C4-2B (cell line): ENCODE results near the gene E2F1.

Source experiments
- H3K27ac ChIP-seq: fragments of 450-650 bp; 2 replicates; pipeline ENCODE4 v1.5.1; 2017
- ZFX ChIP-seq: fragments of 450-650 bp; IDR thresholded peaks from 2 replicates; pipeline ENCODE4 v1.6.1; 2017
- TF ChIP-seq, protein P1 (sequence below): fragments of 450-650 bp; conservative IDR thresholded peaks from 2 replicates; pipeline ENCODE4 v1.5.1; 2017; ENCODE audit warnings: mild to moderate bottlenecking

The E2F1 gene

DNA sequence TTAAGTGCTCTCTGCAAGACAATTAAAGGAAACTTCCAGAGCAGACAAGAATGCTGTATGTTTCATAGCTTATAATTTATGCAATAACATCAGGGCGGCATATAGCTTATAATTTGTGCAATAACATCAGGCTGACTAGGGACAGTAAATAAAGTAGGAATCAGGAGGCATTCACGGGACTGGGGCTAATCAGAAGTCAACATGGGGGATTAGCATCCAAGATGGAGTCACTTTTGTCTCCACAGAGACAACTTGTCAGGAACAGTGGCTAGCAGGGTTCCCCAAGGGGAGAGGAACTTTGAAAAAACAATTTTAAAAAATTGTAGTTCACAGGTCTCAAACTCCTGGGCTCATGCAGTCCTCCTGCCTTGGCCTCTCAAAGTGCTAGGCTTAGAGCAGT lies 42.3 kb upstream of the E2F1 start:
- H3K27ac ChIP-seq: no peak overlapping the region
- TF ChIP-seq, protein P1, sequence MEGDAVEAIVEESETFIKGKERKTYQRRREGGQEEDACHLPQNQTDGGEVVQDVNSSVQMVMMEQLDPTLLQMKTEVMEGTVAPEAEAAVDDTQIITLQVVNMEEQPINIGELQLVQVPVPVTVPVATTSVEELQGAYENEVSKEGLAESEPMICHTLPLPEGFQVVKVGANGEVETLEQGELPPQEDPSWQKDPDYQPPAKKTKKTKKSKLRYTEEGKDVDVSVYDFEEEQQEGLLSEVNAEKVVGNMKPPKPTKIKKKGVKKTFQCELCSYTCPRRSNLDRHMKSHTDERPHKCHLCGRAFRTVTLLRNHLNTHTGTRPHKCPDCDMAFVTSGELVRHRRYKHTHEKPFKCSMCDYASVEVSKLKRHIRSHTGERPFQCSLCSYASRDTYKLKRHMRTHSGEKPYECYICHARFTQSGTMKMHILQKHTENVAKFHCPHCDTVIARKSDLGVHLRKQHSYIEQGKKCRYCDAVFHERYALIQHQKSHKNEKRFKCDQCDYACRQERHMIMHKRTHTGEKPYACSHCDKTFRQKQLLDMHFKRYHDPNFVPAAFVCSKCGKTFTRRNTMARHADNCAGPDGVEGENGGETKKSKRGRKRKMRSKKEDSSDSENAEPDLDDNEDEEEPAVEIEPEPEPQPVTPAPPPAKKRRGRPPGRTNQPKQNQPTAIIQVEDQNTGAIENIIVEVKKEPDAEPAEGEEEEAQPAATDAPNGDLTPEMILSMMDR: no peak
- no peak for TF ChIP-seq ZFX

DNA sequence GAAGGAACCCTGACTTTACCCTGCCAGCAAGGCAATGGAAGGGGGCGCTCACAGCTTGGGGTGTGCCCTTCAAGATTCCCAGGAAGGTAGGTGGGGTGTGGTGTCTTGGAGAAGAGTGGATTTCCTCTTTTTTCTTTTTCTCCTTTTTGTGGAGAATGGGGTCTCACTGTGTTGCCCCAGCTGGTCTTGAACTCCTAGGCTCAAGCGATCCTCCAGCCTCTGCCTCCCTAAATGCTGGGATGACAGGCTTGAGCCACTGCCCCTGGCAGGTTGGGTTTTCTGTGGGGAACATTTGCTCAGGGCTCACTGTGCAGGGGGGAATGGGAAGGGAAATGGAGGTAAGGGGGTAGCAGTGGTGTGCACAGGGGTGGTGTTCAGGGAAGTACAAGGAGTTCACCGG lies 41.6 kb upstream of the E2F1 start:
- TF ChIP-seq, protein P1: no peak
- no peak overlapping the region for H3K27ac ChIP-seq

DNA sequence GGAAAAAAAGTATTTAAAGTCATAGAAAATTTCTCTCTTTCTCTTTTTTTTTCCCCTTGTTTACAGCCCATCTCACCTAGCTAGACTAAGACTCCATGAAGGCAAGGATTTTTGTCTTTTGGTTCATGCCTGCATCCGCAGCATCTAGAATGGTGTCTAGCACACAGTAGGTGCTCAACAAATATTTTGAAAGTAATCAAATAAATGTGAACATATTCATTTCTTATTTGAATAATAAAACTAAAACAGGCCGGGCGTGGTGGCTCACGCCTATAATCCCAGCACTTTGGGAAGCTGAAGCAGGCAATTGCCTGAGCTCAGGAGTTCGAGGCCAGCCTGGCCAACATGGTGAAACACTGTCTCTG lies 40.9 kb upstream of the E2F1 start:
- H3K27ac ChIP-seq: no peak overlapping the region
- no peak for TF ChIP-seq ZFX
- TF ChIP-seq, protein P1: no peak

DNA sequence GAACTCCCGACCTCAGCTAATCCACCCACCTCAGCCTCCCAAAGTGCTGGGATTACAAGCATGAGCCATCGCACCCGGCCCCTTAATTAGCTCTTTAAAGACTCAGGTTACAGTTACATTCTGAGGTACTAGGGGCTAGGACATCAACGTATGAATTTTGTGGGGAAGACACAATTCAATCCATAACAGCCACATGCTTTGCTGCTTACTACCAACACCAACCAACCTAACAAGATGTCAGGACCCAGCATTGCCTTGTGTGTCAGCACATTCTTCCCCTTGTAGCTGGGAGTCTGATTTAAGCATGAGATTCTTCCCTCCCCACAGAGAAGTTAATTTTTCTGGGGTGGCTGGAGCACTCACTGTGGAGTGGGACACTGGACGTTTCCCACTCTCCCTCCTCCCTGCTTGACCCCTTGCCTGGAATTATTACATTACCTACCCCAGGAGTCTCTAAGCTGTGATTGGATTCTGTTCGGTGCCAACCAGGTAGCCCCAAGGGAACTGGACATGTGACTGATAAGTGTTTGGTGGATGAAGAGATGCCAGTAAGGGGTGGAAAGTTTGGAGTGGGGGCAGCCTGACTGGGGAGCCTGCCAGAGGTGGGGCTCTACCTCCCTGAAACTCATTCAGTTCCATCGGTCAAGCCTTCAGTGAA lies 39.6 kb upstream of the E2F1 start:
- TF ChIP-seq ZFX: no peak
- TF ChIP-seq, protein P1: no peak
- no peak overlapping the region for H3K27ac ChIP-seq

DNA sequence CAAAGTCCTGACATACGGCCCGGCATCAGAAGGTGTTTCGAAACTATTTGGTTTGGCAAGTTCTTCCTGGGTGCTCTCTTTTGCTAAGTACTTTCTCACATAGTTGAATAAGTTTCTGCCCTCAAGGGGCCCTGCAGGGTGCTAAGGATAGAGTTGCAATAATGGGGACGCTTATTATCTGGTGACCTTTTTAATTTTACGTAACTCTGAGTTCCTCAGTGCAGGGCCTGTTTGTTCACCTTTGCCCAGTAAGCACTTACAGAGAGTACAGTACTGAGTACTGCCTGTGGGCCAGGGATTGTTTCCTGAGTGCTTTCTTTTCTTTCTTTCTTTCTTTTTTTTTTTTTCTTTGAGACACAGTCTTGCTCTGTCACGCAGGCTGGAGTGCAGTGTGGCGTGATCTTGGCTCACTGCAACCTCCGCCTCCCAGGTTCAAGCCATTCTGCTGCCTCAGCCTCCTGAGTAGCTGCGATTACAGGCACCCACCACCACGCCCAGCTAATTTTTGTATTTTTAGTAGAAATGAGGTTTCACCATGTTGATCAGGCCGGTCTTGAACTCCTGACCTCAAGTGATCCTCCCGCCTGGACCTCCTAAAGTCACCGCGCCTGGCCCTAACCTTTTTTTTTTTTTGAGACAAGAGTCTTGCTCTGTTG lies 38.4 kb upstream of the E2F1 start:
- H3K27ac ChIP-seq: no peak overlapping the region
- no peak for TF ChIP-seq ZFX
- TF ChIP-seq, protein P1: no peak

DNA sequence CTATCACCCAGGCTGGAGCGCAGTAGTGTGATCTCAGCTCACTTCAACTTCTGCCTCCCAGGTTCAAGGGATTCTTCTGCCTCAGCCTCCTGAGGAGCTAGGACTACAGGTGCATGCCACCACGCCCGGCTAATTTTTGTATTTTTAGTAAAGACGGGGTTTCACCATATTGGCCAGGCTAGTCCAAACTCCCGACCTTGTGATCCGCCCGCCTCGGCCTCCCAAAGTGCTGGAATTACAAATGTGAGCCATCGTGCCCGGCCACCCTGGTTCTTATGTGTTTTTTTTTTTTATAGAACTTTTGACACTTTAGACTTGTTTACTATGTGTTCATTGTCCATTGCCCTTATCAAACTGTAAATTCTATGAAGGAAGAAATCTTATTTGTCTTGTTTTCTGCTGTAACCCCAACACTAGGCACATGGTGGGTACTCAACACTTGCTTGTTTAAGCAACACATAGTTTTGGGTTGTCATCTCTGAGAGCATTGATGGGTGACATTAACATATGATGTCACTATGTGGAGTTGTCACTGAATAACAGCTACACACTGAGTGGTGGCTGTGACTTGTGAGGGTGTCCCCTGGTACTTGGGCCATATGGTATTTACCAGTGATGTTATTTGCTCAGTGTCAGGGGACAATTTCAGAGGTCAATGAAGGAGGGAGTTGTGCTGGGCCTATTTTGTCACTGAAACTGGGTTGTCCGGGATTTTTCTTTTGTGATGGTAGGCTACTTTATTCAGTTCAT lies 35.4 kb upstream of the E2F1 start:
- TF ChIP-seq ZFX: no peak
- TF ChIP-seq, protein P1: no peak
- H3K27ac ChIP-seq: no peak overlapping the region
